GM12865 (cell line): ENCODE data around the gene CDYL.

Source experiments
- DNase-seq: peaks from one replicate; pipeline ENCODE4 v3.0.0; 2010; ENCODE audit warnings: low read depth
- H3K4me3 ChIP-seq: 2 replicates; pipeline ENCODE4 v1.5.1; 2011; ENCODE audit warnings: mild to moderate bottlenecking, low read depth, low read length, control low read depth
- TF ChIP-seq, protein P1 (sequence below): IDR thresholded peaks from 2 replicates; pipeline ENCODE4 v1.5.1; 2011; ENCODE audit warnings: low read length, control low read depth, low read depth, inconsistent platforms; ENCODE audit not compliant: insufficient read depth; ENCODE audit errors: missing control alignments

The CDYL gene

GRCh38 chr6:4920914-4921410, 144.8 kb downstream of the CDYL start:
- no peak for DNase-seq
- H3K4me3 ChIP-seq, result no peak overlapping the region
- TF ChIP-seq, protein P1, sequence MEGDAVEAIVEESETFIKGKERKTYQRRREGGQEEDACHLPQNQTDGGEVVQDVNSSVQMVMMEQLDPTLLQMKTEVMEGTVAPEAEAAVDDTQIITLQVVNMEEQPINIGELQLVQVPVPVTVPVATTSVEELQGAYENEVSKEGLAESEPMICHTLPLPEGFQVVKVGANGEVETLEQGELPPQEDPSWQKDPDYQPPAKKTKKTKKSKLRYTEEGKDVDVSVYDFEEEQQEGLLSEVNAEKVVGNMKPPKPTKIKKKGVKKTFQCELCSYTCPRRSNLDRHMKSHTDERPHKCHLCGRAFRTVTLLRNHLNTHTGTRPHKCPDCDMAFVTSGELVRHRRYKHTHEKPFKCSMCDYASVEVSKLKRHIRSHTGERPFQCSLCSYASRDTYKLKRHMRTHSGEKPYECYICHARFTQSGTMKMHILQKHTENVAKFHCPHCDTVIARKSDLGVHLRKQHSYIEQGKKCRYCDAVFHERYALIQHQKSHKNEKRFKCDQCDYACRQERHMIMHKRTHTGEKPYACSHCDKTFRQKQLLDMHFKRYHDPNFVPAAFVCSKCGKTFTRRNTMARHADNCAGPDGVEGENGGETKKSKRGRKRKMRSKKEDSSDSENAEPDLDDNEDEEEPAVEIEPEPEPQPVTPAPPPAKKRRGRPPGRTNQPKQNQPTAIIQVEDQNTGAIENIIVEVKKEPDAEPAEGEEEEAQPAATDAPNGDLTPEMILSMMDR, result no peak

- TF ChIP-seq, protein P1, result no peak
- DNase-seq, result no peak
- H3K4me3 ChIP-seq, result no peak overlapping the region
These were observed 146.4 kb downstream of the CDYL start for GRCh38 chr6:4922488-4923037.

DNA sequence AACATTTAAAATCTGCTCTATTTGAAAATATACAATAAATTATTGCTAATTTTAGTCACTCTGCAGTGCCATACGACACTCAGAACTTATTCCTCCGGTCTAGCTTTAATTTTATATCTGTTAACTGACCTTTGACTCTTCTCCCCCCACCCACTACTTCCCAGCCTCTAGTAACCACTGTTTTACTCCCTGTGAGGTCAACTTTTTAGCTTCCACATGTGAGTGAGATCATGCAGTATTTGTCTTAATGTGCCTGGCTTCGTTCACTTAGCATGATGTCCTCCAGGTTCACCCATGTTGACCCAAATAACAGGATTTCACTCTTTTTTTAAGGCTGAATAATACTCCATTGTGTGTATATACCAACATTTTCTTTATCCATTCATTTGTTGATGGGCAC, 146.9 kb downstream of the CDYL start:
- TF ChIP-seq, protein P1, result no peak
- no peak for DNase-seq
- no peak overlapping the region for H3K4me3 ChIP-seq

GRCh38 chr6:4924661-4925271, 148.6 kb downstream of the CDYL start:
- TF ChIP-seq, protein P1, result no peak
- H3K4me3 ChIP-seq, result no peak overlapping the region
- no peak for DNase-seq

GRCh38 chr6:4925580-4925979, 149.4 kb downstream of the CDYL start:
- H3K4me3 ChIP-seq, result no peak overlapping the region
- TF ChIP-seq, protein P1, result no peak
- DNase-seq, result no peak

- DNase-seq, result no peak
- TF ChIP-seq, protein P1, result no peak
These were observed 152.2 kb downstream of the CDYL start for GRCh38 chr6:4928426-4928825.

More at GRCh38 chr6:4928426-4928825, 152.2 kb downstream of the CDYL start:
- H3K4me3 ChIP-seq, result no peak overlapping the region
